ENCODE data around the gene TSHZ2.

DNA sequence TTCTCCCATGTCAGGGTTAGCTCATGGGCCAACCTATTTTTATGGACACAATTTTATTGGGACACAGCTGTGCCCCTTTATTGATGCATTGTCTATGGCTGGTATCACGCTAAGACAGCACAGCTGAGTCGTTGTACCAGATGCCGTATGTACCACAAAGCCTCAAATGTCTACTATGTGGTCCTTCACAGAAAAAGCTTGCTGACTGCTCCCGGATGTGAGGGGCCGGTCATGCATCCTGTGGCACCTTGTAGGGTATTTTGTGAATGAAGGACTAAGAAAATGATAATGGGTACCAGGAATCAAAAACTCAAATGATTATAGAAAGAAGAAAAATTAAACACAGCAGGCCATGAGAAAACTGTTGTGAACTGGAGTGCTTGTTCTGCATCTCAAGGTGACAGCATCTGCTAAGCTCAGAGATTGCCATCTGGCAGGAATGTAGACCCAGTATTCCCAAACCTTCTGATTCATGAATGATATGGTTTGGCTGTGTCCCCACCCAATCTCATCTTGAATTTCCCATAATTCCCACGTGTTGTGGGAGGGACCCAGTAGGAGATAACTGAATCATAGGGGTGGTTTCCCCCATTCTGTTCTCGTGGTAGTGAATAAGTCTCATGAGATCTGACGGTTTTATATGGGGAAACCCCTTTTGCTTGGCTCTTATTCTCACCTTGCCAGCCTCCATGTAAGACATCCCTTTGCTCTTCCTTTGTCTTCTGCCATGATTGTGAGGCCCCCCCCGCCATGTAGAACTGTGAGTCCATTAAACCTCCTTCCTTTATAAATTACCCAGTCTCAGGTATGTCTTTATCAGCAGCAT is 248.5 kb downstream of the TSHZ2 start:
- TF ChIP-seq, protein P1, sequence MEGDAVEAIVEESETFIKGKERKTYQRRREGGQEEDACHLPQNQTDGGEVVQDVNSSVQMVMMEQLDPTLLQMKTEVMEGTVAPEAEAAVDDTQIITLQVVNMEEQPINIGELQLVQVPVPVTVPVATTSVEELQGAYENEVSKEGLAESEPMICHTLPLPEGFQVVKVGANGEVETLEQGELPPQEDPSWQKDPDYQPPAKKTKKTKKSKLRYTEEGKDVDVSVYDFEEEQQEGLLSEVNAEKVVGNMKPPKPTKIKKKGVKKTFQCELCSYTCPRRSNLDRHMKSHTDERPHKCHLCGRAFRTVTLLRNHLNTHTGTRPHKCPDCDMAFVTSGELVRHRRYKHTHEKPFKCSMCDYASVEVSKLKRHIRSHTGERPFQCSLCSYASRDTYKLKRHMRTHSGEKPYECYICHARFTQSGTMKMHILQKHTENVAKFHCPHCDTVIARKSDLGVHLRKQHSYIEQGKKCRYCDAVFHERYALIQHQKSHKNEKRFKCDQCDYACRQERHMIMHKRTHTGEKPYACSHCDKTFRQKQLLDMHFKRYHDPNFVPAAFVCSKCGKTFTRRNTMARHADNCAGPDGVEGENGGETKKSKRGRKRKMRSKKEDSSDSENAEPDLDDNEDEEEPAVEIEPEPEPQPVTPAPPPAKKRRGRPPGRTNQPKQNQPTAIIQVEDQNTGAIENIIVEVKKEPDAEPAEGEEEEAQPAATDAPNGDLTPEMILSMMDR (IDR thresholded peaks at IDR 0.05): no peak
- no peak for TF ChIP-seq POLR2A (IDR thresholded peaks at IDR 0.05)

All from heart left ventricle (tissue), 13 donors.